K562 (cell line): Measurements from ENCODE around the gene FAM118B. TPM values are rescaled to one million over a fixed set of nuclear protein-coding genes. Genes with fewer than 3 reads are reported as not detected.

ENCODE experiments used
- CREM ChIP-seq: IDR thresholded peaks from 2 replicates; pipeline ENCODE4 v1.6.1; 2014; ENCODE audit warnings: antibody characterized with exemption, low read depth
- ETS1 ChIP-seq: conservative IDR thresholded peaks from 2 replicates; pipeline ENCODE4 v1.6.1; 2011; ENCODE audit warnings: low read depth, mild to moderate bottlenecking, low read length; ENCODE audit not compliant: control insufficient read depth
- FOXJ3 ChIP-seq: sonication (generic); formaldehyde crosslinking; IDR thresholded peaks from 2 replicates; pipeline ENCODE4 v1.4.0; 2020; ENCODE audit warnings: mild to moderate bottlenecking, missing genetic modification reagents
- GTF2B ChIP-seq: IDR thresholded peaks from 2 replicates; pipeline ENCODE4 v1.6.1; 2011; ENCODE audit not compliant: insufficient read length; ENCODE audit errors: extremely low read depth
- HOMEZ ChIP-seq: fragments of 250-450 bp; sonication (Bioruptor Pico); IDR thresholded peaks from 2 replicates; pipeline ENCODE4 v1.4.0; 2020; ENCODE audit warnings: mild to moderate bottlenecking, moderate library complexity
- KLF6 ChIP-seq: fragments of 250-450 bp; sonication (Bioruptor Pico); IDR thresholded peaks from 2 replicates; pipeline ENCODE4 v1.4.0; 2020; ENCODE audit warnings: mild to moderate bottlenecking, moderate library complexity, borderline replicate concordance
- LARP7 ChIP-seq: fragments of 450-650 bp; IDR thresholded peaks from 2 replicates; pipeline ENCODE4 v1.6.1; 2016
- MYBL2 ChIP-seq, 2 experiments: fragments of 450-650 bp in 1 of 2; sonication (generic) in 1 of 2; formaldehyde crosslinking in 1 of 2; IDR thresholded peaks; 2 replicates each; pipeline versions ENCODE4 v1.6.1 to v1.8.1; 2017 to 2022; ENCODE audit warnings: borderline replicate concordance in 1 of 2, inconsistent platforms in 1 of 2, low read depth in 1 of 2, mild to moderate bottlenecking in 1 of 2, missing genetic modification reagents in 1 of 2, moderate library complexity in 1 of 2
- POLR2B ChIP-seq: fragments of 450-650 bp; IDR thresholded peaks from 2 replicates; pipeline ENCODE4 v1.6.1; 2018; ENCODE audit warnings: low read depth; ENCODE audit not compliant: partially characterized antibody
- REST ChIP-seq, 2 experiments: fragments of 450-650 bp; formaldehyde crosslinking in 1 of 2; IDR thresholded peaks; 2 replicates each; pipeline versions ENCODE4 v1.4.0 to v1.6.1; 2014 to 2020; ENCODE audit warnings: mild to moderate bottlenecking in 2 of 2, borderline replicate concordance in 1 of 2, low read depth in 1 of 2
- ZC3H11A ChIP-seq: IDR thresholded peaks from 2 replicates; pipeline ENCODE4 v1.6.1; 2012; ENCODE audit warnings: low read depth, low read length, improper control_type of control experiment
- ZFX ChIP-seq: sonication (generic); formaldehyde crosslinking; IDR thresholded peaks from 2 replicates; pipeline ENCODE4 v1.8.0; 2022; ENCODE audit warnings: mild to moderate bottlenecking, missing genetic modification reagents, moderate library complexity
- ZKSCAN3 ChIP-seq: fragments of 250-450 bp; sonication (Bioruptor Pico); IDR thresholded peaks from 2 replicates; pipeline ENCODE4 v1.4.0; 2020
- ZKSCAN8 ChIP-seq: fragments of 200-800 bp; sonication (Bioruptor generic); IDR thresholded peaks from 2 replicates; pipeline ENCODE4 v1.6.1; 2016; ENCODE audit warnings: missing genetic modification characterization, missing compliant biosample characterization
- ZNF778 ChIP-seq: fragments of 450-650 bp; formaldehyde crosslinking; IDR thresholded peaks from 2 replicates; pipeline ENCODE4 v1.4.0; 2020; ENCODE audit warnings: mild to moderate bottlenecking, moderate library complexity
- polyA plus RNA-seq, 8 experiments: library from polyadenylated mRNA; depleted of rRNA in 4 of 8; stranded (reverse) in 5 of 8; unstranded in 3 of 8; fragments of >200 nt; fragmentation: Nextera tagmentation in 2 of 8; fragmentation: Illumina TruSeq in 1 of 8; extraction: Ambion mirVana in 2 of 8; extraction: Trizol in 1 of 8; gene quantifications; 2 replicates each; pipeline versions ENCODE4 v1.2.1 to v1.2.3, GENCODE V29; 2011 to 2014; ENCODE audit warnings: inconsistent platforms in 1 of 8, missing spikeins in 1 of 8
- total RNA-seq, 7 experiments: library from RNA; depleted of rRNA in 6 of 7; stranded (reverse); fragments of >200 nt in 6 of 7; fragmentation: Illumina TruSeq in 2 of 7; extraction: Trizol in 2 of 7; gene quantifications; 2 replicates each; pipeline versions ENCODE4 v1.2.1 to v1.2.3, GENCODE V29; 2011 to 2021; ENCODE audit warnings: low replicate concordance in 1 of 7

The FAM118B gene
- total and polyA plus RNA-seq, 9 of the 15 experiments (the other 6 are each of a cell fraction or from before 2014, with no cell fraction given) = 12.0 to 49.0 (median 22.1) TPM

- TF ChIP-seq GTF2B (no peak), MYBL2 (IDR thresholded peaks at IDR 0.05; ENCODE audit: low read depth) (no peak), MYBL2 (CRISPR knock-in tag; IDR thresholded peaks at IDR 0.05; ENCODE audit: borderline replicate concordance) (no peak), ZFX (peak; percentile 100), ZKSCAN3 (CRISPR knock-in tag) (no peak), FOXJ3 (CRISPR knock-in tag) (no peak), ZC3H11A (no peak), ZNF778 (CRISPR knock-in tag) (no peak), HOMEZ (CRISPR knock-in tag) (no peak), ETS1 (peak; percentile 67; the same call in 1 of the 2 replicates), ZKSCAN8 (no peak), POLR2B (peak; percentile 94), LARP7 (no peak), CREM (peak; percentile 57; the same call in 1 of the 2 replicates), REST (IDR thresholded peaks at IDR 0.05; ENCODE audit: borderline replicate concordance) (no peak), REST (CRISPR knock-in tag; IDR thresholded peaks at IDR 0.05; ENCODE audit: low read depth) (peak; percentile 62), KLF6 (no peak)
Observed at GRCh38 chr11:126303623-126304456, 92.3 kb downstream of the FAM118B start, which contains the start of gene DCPS (continued).
